K562 (cell line): ENCODE results near the gene INKA2. TPM values are rescaled to one million over a fixed set of nuclear protein-coding genes. Genes with fewer than 3 reads are reported as not detected.

Experiments used
- CLOCK ChIP-seq: fragments of 250-450 bp; sonication (Bioruptor Pico); IDR thresholded peaks from 2 replicates; pipeline ENCODE4 v1.4.0; 2020; ENCODE audit warnings: mild to moderate bottlenecking, moderate library complexity, borderline replicate concordance
- CTCFL ChIP-seq: IDR thresholded peaks from 2 replicates; pipeline ENCODE4 v1.6.1; 2011; ENCODE audit warnings: borderline replicate concordance, low read depth, mild to moderate bottlenecking, moderate library complexity, low read length; ENCODE audit not compliant: insufficient read depth, poor library complexity, severe bottlenecking
- GABPB1 ChIP-seq: sonication (generic); formaldehyde crosslinking; IDR thresholded peaks from 2 replicates; pipeline ENCODE4 v1.8.0; 2022; ENCODE audit warnings: mild to moderate bottlenecking, missing genetic modification reagents
- MAZ ChIP-seq, 2 experiments: fragments of 450-650 bp in 1 of 2; sonication (generic) in 1 of 2; formaldehyde crosslinking; IDR thresholded peaks in 1 of 2; conservative IDR thresholded peaks in 1 of 2; 2 replicates each; pipeline versions ENCODE4 v1.4.0 to v1.5.0; 2020; ENCODE audit warnings: mild to moderate bottlenecking in 1 of 2, missing genetic modification reagents in 1 of 2
- MGA ChIP-seq: fragments of 450-650 bp; IDR thresholded peaks from 2 replicates; pipeline ENCODE4 v1.6.1; 2016; ENCODE audit warnings: mild to moderate bottlenecking, moderate library complexity
- MXD1 ChIP-seq: fragments of 250-450 bp; sonication (Bioruptor Pico); IDR thresholded peaks from 2 replicates; pipeline ENCODE4 v1.8.0; 2021; ENCODE audit warnings: borderline replicate concordance, mild to moderate bottlenecking, moderate library complexity; ENCODE audit not compliant: poor library complexity, severe bottlenecking
- RFX1 ChIP-seq: fragments of 450-650 bp; IDR thresholded peaks from 2 replicates; pipeline ENCODE4 v1.6.1; 2016; ENCODE audit warnings: mild to moderate bottlenecking, moderate library complexity
- SMAD2 ChIP-seq: fragments of 150-350 bp; IDR thresholded peaks from 2 replicates; pipeline ENCODE4 v1.6.1; 2014; ENCODE audit warnings: low read depth, mild to moderate bottlenecking, low read length
- SMC3 ChIP-seq: conservative IDR thresholded peaks from 2 replicates; pipeline ENCODE4 v1.6.1; 2011; ENCODE audit warnings: low read depth, low read length, improper control_type of control experiment; ENCODE audit not compliant: insufficient read depth
- SOX6 ChIP-seq: fragments of 450-650 bp; IDR thresholded peaks from 2 replicates; pipeline ENCODE4 v1.6.1; 2014; ENCODE audit warnings: mild to moderate bottlenecking
- polyA plus RNA-seq, 8 experiments: library from polyadenylated mRNA; depleted of rRNA in 4 of 8; stranded (reverse) in 5 of 8; unstranded in 3 of 8; fragments of >200 nt; fragmentation: Nextera tagmentation in 2 of 8; fragmentation: Illumina TruSeq in 1 of 8; extraction: Ambion mirVana in 2 of 8; extraction: Trizol in 1 of 8; gene quantifications; 2 replicates each; pipeline versions ENCODE4 v1.2.1 to v1.2.3, GENCODE V29; 2011 to 2014; ENCODE audit warnings: inconsistent platforms in 1 of 8, missing spikeins in 1 of 8
- total RNA-seq, 7 experiments: library from RNA; depleted of rRNA in 6 of 7; stranded (reverse); fragments of >200 nt in 6 of 7; fragmentation: Illumina TruSeq in 2 of 7; extraction: Trizol in 2 of 7; gene quantifications; 2 replicates each; pipeline versions ENCODE4 v1.2.1 to v1.2.3, GENCODE V29; 2011 to 2021; ENCODE audit warnings: low replicate concordance in 1 of 7

The INKA2 gene
- total and polyA plus RNA-seq, 9 of the 15 experiments (the other 6 are each of a cell fraction or from before 2014, with no cell fraction given): 0.04 to 1.4 (median 0.26) TPM; not detected in 1

GRCh38 chr1:111747282-111747734 lies 8.1 kb upstream of the INKA2 start (continued):
- TF ChIP-seq MGA (0 out of 2 replicates have a peak, but pooled peaks have one; percentile 24), SMC3 (peak; percentile 90), RFX1 (peak; percentile 47; the same call in 1 of the 2 replicates), CTCFL (peak; percentile 85), SMAD2 (no peak), SOX6 (0 out of 2 replicates have a peak, but pooled peaks have one; percentile 32), CLOCK (CRISPR knock-in tag) (no peak), MAZ (CRISPR knock-in tag; conservative IDR thresholded peaks at IDR 0.05 in 1 of 2, IDR thresholded peaks at IDR 0.05 in 1 of 2) (no peak), MXD1 (CRISPR knock-in tag) (no peak), GABPB1 (CRISPR knock-in tag) (peak; percentile 55; the same call in 1 of the 2 replicates)
